WTC11 (cell line): Measurements from ENCODE around the gene HMGCS1. TPM values are rescaled to one million over a fixed set of nuclear protein-coding genes. Genes with fewer than 3 reads are reported as not detected.

Experiments
- ATAC-seq: fragments of 200-7000 bp; cut with Tn5 transposase; 2 replicates; pipeline ENCODE4 v1.10.0; 2021; ENCODE audit warnings: mild to moderate bottlenecking, moderate library complexity
- CTCF ChIA-PET: fragments of 300-600 bp; sonication (Branson Sonifier 250); formaldehyde crosslinking; loops from one replicate; lab custom pipeline; 2021; ENCODE audit warnings: antibody characterized with exemption; lab: Charles Lee
- POLR2A ChIA-PET: fragments of 350-600 bp; sonication (Branson Sonifier 250); formaldehyde crosslinking; loops from one replicate; lab custom pipeline; 2021; ENCODE audit warnings: antibody characterized with exemption; lab: Charles Lee
- DNase-seq: peaks from one replicate; pipeline ENCODE4 v3.0.0; 2021; ENCODE audit warnings: low spot score
- H3K27ac Mint-ChIP-seq: 2 replicates; pipeline ENCODE4 v1.8.0; 2021; ENCODE audit warnings: mixed read lengths
- H3K27me3 Mint-ChIP-seq: 2 replicates; pipeline ENCODE4 v1.8.0; 2021; ENCODE audit warnings: low read depth, mild to moderate bottlenecking, moderate library complexity, mixed read lengths
- H3K36me3 Mint-ChIP-seq: 2 replicates; pipeline ENCODE4 v1.8.0; 2021; ENCODE audit warnings: mixed read lengths
- H3K4me1 Mint-ChIP-seq: 2 replicates; pipeline ENCODE4 v1.8.0; 2022; ENCODE audit warnings: mixed read lengths
- H3K4me3 Mint-ChIP-seq: 2 replicates; pipeline ENCODE4 v1.8.0; 2021; ENCODE audit warnings: mild to moderate bottlenecking, moderate library complexity, mixed read lengths
- H3K9me3 Mint-ChIP-seq: 2 replicates; pipeline ENCODE4 v1.8.0; 2021; ENCODE audit warnings: mixed read lengths
- FOXJ3 ChIP-seq: sonication (generic); formaldehyde crosslinking; IDR thresholded peaks from 2 replicates; pipeline ENCODE4 v1.9.0; 2021; ENCODE audit warnings: missing genetic modification reagents, mild to moderate bottlenecking, borderline replicate concordance
- NFE2L1 ChIP-seq: sonication (generic); formaldehyde crosslinking; IDR thresholded peaks from 2 replicates; pipeline ENCODE4 v1.8.1; 2023; ENCODE audit warnings: missing genetic modification reagents
- SMAD3 ChIP-seq: sonication (generic); formaldehyde crosslinking; IDR thresholded peaks from 2 replicates; pipeline ENCODE4 v1.8.0; 2022; ENCODE audit warnings: missing genetic modification reagents, mild to moderate bottlenecking, borderline replicate concordance
- ZBTB21 ChIP-seq: sonication (generic); formaldehyde crosslinking; IDR thresholded peaks from 2 replicates; pipeline ENCODE4 v1.8.1; 2023; ENCODE audit warnings: mild to moderate bottlenecking, missing genetic modification reagents, borderline replicate concordance
- ZNF138 ChIP-seq: sonication (generic); formaldehyde crosslinking; conservative IDR thresholded peaks from 2 replicates; pipeline ENCODE4 v1.8.1; 2022; ENCODE audit warnings: mild to moderate bottlenecking, moderate library complexity, missing genetic modification reagents
- ZNF232 ChIP-seq: sonication (generic); formaldehyde crosslinking; IDR thresholded peaks from 2 replicates; pipeline ENCODE4 v1.8.0; 2022; ENCODE audit warnings: mild to moderate bottlenecking, missing genetic modification reagents
- ZNF671 ChIP-seq: fragments of 250-450 bp; sonication (Bioruptor Pico); IDR thresholded peaks from 2 replicates; pipeline ENCODE4 v1.8.0; 2021; ENCODE audit warnings: mild to moderate bottlenecking
- total RNA-seq: library from RNA; stranded (reverse); gene quantifications from 3 replicates; pipeline ENCODE4 v1.2.3, GENCODE V29; 2021
- TF ChIP-seq, protein P1 (sequence below): sonication (generic); formaldehyde crosslinking; IDR thresholded peaks from 2 replicates; pipeline ENCODE4 v1.8.1; 2023; ENCODE audit warnings: mild to moderate bottlenecking, missing genetic modification reagents, moderate library complexity
- TF ChIP-seq, protein P2 (sequence below): fragments of 250-450 bp; sonication (Bioruptor Pico); IDR thresholded peaks from 2 replicates; pipeline ENCODE4 v1.9.0; 2021; ENCODE audit warnings: moderate library complexity, mild to moderate bottlenecking, inconsistent platforms, borderline replicate concordance
- TF ChIP-seq, protein P3 (sequence below): sonication (generic); formaldehyde crosslinking; IDR thresholded peaks from 2 replicates; pipeline ENCODE4 v1.8.1; 2022; ENCODE audit warnings: mild to moderate bottlenecking, moderate library complexity, missing genetic modification reagents
- TF ChIP-seq, protein P4 (sequence below): fragments of 250-450 bp; sonication (Bioruptor Pico); IDR thresholded peaks from 2 replicates; pipeline ENCODE4 v1.9.0; 2021; ENCODE audit warnings: mild to moderate bottlenecking
- TF ChIP-seq, protein P5 (sequence below): sonication (generic); formaldehyde crosslinking; IDR thresholded peaks from 2 replicates; pipeline ENCODE4 v1.8.0; 2023; ENCODE audit warnings: mild to moderate bottlenecking, missing genetic modification reagents
- TF ChIP-seq, protein P6 (sequence below): fragments of 250-450 bp; sonication (Bioruptor Pico); IDR thresholded peaks from 2 replicates; pipeline ENCODE4 v1.9.0; 2021; ENCODE audit warnings: mild to moderate bottlenecking

The HMGCS1 gene
- total RNA-seq, 1 experiment from 2014 or later: 199 TPM

DNA sequence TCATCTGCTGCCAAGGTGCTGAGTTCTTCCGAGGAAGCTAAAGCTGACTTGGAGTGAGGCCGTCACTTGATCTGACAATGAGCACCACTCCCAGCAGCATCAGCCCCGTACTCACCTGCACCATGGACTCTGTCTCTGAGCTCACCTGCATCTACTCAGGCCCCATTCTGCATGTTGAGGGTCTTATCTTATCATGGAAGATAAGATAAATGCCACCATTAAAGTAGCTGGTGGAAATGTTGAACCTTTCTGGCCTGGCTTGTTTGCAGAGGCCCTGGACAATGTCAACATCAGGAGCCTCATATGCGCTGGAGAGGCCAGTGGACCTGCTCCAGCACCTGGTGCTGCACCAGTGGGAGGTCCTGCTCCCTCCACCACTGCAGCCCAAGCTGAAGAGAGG lies 35.0 kb upstream of the HMGCS1 start:
- CTCF ChIA-PET: interaction anchor here (0.7 kb wide), 1 partner anchor 206 kb away, joined by 3 read pairs; no protein-coding TSS in a partner anchor

DNA sequence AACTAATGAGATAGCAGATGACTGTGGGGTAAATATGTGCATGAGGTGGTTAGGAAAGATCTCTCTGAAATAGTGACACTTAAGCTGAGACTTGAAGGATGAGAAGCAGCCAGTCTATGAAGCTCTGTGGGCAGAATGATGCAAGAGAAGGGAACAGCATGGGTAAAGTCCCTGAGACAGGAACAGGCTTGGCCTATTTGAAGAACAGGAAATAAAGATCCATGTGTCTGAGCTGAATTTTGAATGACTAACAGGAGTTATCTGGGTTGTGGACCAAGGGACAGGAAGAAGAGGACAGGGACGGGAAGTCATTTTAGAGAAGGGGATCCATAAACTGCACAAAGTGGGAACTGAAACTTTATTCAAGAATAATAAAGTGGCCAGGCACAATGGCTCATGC lies 25.6 kb upstream of the HMGCS1 start:
- H3K27ac Mint-ChIP-seq: no peak overlapping the region
- ATAC-seq: no peak
- H3K9me3 Mint-ChIP-seq: peaks cover 70% of the 10 kb centered on the region
- CTCF ChIA-PET: no interaction called here
- POLR2A ChIA-PET: no interaction called here
- no peak for DNase-seq
- peaks cover 36% of the 10 kb centered on the region for H3K36me3 Mint-ChIP-seq
- H3K27me3 Mint-ChIP-seq: peaks cover 8% of the 10 kb centered on the region
- H3K4me3 Mint-ChIP-seq: no peak overlapping the region
- no peaks in the 10 kb centered on the region for H3K4me1 Mint-ChIP-seq
- no peak for TF ChIP-seq FOXJ3 (CRISPR knock-in tag)
- TF ChIP-seq NFE2L1 (CRISPR knock-in tag): no peak
- no peak for TF ChIP-seq ZBTB21
- no peak for TF ChIP-seq SMAD3 (CRISPR knock-in tag)

More for the DNA sequence above, 35.0 kb upstream of the HMGCS1 start:
- peaks cover 11% of the 10 kb centered on the region for H3K27me3 Mint-ChIP-seq
- no peak overlapping the region for H3K27ac Mint-ChIP-seq
- TF ChIP-seq, protein P1, sequence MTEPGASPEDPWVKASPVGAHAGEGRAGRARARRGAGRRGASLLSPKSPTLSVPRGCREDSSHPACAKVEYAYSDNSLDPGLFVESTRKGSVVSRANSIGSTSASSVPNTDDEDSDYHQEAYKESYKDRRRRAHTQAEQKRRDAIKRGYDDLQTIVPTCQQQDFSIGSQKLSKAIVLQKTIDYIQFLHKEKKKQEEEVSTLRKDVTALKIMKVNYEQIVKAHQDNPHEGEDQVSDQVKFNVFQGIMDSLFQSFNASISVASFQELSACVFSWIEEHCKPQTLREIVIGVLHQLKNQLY (CRISPR knock-in tag): no peak
- TF ChIP-seq, all 79 proteins: peak for 0
- Mint-ChIP-seq H3K36me3 (no peaks in the 10 kb centered on the region), H3K4me1 (no peaks in the 10 kb centered on the region), H3K9me3 (peaks cover 17% of the 10 kb centered on the region), H3K4me3 (no peak overlapping the region)
- DNase-seq: no peak
- ATAC-seq: no peak
- POLR2A ChIA-PET: no interaction called here

DNA sequence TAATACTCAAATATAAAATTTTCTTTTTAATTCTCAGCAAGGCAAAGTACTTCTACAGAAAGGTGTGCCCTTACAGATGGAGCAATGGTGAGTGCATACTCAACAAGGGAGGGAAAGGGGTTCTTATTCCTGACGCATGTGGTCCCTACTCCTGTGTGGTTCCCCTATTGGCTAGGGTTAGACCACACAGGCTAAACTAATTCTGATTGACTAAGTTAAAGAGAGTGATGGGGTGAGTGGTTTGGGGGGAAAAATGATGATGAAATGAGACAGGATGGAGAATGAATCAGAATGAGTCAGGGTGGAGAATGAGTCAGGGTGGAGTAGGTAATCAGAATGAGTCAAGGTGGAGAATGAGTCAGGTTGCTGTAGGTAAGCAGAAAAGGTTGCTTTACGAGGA lies 22.9 kb upstream of the HMGCS1 start:
- POLR2A ChIA-PET: no interaction called here
- peaks cover 47% of the 10 kb centered on the region for H3K36me3 Mint-ChIP-seq
- no peak overlapping the region for H3K4me3 Mint-ChIP-seq
- ATAC-seq: no peak
- no peaks in the 10 kb centered on the region for H3K4me1 Mint-ChIP-seq
- CTCF ChIA-PET: no interaction called here
- peaks cover 52% of the 10 kb centered on the region for H3K9me3 Mint-ChIP-seq
- H3K27ac Mint-ChIP-seq: no peak overlapping the region
- DNase-seq: no peak
- H3K27me3 Mint-ChIP-seq: peaks cover 7% of the 10 kb centered on the region
- TF ChIP-seq ZNF232 (CRISPR knock-in tag) (no peak), ZNF138 (CRISPR knock-in tag) (no peak), ZNF671 (no peak)
- TF ChIP-seq, protein P1 (CRISPR knock-in tag): no peak
- TF ChIP-seq, protein P2, sequence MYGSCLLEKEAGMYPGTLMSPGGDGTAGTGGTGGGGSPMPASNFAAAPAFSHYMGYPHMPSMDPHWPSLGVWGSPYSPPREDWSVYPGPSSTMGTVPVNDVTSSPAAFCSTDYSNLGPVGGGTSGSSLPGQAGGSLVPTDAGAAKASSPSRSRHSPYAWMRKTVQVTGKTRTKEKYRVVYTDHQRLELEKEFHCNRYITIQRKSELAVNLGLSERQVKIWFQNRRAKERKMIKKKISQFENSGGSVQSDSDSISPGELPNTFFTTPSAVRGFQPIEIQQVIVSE (CRISPR knock-in tag): no peak
- TF ChIP-seq, protein P3, sequence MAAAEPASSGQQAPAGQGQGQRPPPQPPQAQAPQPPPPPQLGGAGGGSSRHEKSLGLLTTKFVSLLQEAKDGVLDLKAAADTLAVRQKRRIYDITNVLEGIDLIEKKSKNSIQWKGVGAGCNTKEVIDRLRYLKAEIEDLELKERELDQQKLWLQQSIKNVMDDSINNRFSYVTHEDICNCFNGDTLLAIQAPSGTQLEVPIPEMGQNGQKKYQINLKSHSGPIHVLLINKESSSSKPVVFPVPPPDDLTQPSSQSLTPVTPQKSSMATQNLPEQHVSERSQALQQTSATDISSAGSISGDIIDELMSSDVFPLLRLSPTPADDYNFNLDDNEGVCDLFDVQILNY (CRISPR knock-in tag): no peak
- TF ChIP-seq, protein P4, sequence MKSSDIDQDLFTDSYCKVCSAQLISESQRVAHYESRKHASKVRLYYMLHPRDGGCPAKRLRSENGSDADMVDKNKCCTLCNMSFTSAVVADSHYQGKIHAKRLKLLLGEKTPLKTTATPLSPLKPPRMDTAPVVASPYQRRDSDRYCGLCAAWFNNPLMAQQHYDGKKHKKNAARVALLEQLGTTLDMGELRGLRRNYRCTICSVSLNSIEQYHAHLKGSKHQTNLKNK (CRISPR knock-in tag): no peak
- TF ChIP-seq, protein P5, sequence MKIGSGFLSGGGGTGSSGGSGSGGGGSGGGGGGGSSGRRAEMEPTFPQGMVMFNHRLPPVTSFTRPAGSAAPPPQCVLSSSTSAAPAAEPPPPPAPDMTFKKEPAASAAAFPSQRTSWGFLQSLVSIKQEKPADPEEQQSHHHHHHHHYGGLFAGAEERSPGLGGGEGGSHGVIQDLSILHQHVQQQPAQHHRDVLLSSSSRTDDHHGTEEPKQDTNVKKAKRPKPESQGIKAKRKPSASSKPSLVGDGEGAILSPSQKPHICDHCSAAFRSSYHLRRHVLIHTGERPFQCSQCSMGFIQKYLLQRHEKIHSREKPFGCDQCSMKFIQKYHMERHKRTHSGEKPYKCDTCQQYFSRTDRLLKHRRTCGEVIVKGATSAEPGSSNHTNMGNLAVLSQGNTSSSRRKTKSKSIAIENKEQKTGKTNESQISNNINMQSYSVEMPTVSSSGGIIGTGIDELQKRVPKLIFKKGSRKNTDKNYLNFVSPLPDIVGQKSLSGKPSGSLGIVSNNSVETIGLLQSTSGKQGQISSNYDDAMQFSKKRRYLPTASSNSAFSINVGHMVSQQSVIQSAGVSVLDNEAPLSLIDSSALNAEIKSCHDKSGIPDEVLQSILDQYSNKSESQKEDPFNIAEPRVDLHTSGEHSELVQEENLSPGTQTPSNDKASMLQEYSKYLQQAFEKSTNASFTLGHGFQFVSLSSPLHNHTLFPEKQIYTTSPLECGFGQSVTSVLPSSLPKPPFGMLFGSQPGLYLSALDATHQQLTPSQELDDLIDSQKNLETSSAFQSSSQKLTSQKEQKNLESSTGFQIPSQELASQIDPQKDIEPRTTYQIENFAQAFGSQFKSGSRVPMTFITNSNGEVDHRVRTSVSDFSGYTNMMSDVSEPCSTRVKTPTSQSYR: no peak
- TF ChIP-seq, protein P6, sequence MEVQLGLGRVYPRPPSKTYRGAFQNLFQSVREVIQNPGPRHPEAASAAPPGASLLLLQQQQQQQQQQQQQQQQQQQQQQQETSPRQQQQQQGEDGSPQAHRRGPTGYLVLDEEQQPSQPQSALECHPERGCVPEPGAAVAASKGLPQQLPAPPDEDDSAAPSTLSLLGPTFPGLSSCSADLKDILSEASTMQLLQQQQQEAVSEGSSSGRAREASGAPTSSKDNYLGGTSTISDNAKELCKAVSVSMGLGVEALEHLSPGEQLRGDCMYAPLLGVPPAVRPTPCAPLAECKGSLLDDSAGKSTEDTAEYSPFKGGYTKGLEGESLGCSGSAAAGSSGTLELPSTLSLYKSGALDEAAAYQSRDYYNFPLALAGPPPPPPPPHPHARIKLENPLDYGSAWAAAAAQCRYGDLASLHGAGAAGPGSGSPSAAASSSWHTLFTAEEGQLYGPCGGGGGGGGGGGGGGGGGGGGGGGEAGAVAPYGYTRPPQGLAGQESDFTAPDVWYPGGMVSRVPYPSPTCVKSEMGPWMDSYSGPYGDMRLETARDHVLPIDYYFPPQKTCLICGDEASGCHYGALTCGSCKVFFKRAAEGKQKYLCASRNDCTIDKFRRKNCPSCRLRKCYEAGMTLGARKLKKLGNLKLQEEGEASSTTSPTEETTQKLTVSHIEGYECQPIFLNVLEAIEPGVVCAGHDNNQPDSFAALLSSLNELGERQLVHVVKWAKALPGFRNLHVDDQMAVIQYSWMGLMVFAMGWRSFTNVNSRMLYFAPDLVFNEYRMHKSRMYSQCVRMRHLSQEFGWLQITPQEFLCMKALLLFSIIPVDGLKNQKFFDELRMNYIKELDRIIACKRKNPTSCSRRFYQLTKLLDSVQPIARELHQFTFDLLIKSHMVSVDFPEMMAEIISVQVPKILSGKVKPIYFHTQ (CRISPR knock-in tag): no peak
